Endothelial cell of umbilical vein (primary cell): Measurements from ENCODE around the gene YDJC. TPM values are rescaled to one million over a fixed set of nuclear protein-coding genes. Genes with fewer than 3 reads are reported as not detected.
A peak's percentile ranks its signal among the peaks of the same experiment; 100 is the strongest.

Experiments used
- BruUV-seq: library from RNA; stranded (reverse); fragments of 400-500 nt; replicated peaks from 2 replicates; lab custom pipeline; 2021; lab: Mats Ljungman, UMichigan
- CTCF ChIA-PET: fragments of 300-600, 350-600 bp; sonication (Branson Sonifier 250); formaldehyde crosslinking; loops from one replicate; lab custom pipeline; 2021; ENCODE audit warnings: antibody characterized with exemption, inconsistent platforms; lab: Charles Lee
- POLR2A ChIA-PET: fragments of 300-600, 350-600 bp; sonication (Branson Sonifier 250); formaldehyde crosslinking; loops from one replicate; lab custom pipeline; 2021; ENCODE audit warnings: antibody characterized with exemption, inconsistent platforms; lab: Charles Lee
- DNase-seq: peaks from one replicate; pipeline ENCODE4 v3.0.0-alpha.2; 2011; ENCODE audit warnings: low read depth, low spot score
- FAIRE-seq: peaks from 2 replicates; lab custom pipeline; 2011; peaks lifted over from hg19 to GRCh38; lab: Jason Lieb, UNC
- H2AFZ ChIP-seq: 2 replicates; pipeline ENCODE4 v1.6.0; 2012; ENCODE audit warnings: low read depth, low read length, control low read depth, inconsistent platforms
- H3K27ac ChIP-seq: 2 replicates; pipeline ENCODE4 v1.5.1; 2011; ENCODE audit warnings: low read depth, mild to moderate bottlenecking, control low read depth, low read length, moderate library complexity; ENCODE audit not compliant: insufficient read depth
- H3K27me3 ChIP-seq, 2 experiments: 2 replicates each; pipeline versions ENCODE4 v1.6.0 to v1.6.1; 2011; ENCODE audit warnings: low read length in 2 of 2, mixed read lengths in 1 of 2; ENCODE audit not compliant: control insufficient read depth in 2 of 2, insufficient read depth in 2 of 2
- H3K36me3 ChIP-seq, 2 experiments: 2 replicates in 1 of 2; 3 replicates in 1 of 2; pipeline ENCODE4 v1.5.1; 2011; ENCODE audit warnings: low read length in 2 of 2, mild to moderate bottlenecking in 1 of 2, moderate library complexity in 1 of 2; ENCODE audit not compliant: control insufficient read depth in 2 of 2, insufficient read depth in 2 of 2; ENCODE audit errors: extremely low read depth in 1 of 2
- H3K4me1 ChIP-seq: 3 replicates; pipeline ENCODE4 v1.5.1; 2011; ENCODE audit warnings: mild to moderate bottlenecking, low read length; ENCODE audit not compliant: control insufficient read depth, insufficient read depth; ENCODE audit errors: extremely low read depth
- H3K4me2 ChIP-seq: 2 replicates; pipeline ENCODE4 v1.6.1; 2011; ENCODE audit warnings: low read length, control low read depth, mixed read lengths; ENCODE audit not compliant: insufficient read depth
- H3K4me3 ChIP-seq, 3 experiments: fragments of 200-600 bp in 1 of 3; sonication (generic), shearing (Covaris generic) in 1 of 3; replicated peaks in 1 of 3; 2 replicates each; pipeline ENCODE4 v1.5.1; 2011 to 2016; ENCODE audit warnings: control low read depth in 3 of 3, low read length in 3 of 3, mild to moderate bottlenecking in 2 of 3, inconsistent platforms in 1 of 3, low read depth in 1 of 3, moderate library complexity in 1 of 3; ENCODE audit not compliant: insufficient read depth in 1 of 3
- H3K79me2 ChIP-seq: 2 replicates; pipeline ENCODE4 v1.6.0; 2012; ENCODE audit warnings: low read length, inconsistent platforms; ENCODE audit not compliant: control insufficient read depth, insufficient read depth
- H3K9ac ChIP-seq: replicated peaks from 2 replicates; pipeline ENCODE3; 2011; ENCODE audit warnings: low read length, control low read depth; ENCODE audit not compliant: insufficient read depth; ENCODE audit errors: extremely low read depth
- H3K9me1 ChIP-seq: replicated peaks from 3 replicates; pipeline ENCODE4 v1.6.0; 2011; ENCODE audit warnings: mild to moderate bottlenecking, low read length; ENCODE audit not compliant: control insufficient read depth, insufficient read depth; ENCODE audit errors: extremely low read depth
- H3K9me3 ChIP-seq: replicated peaks from 2 replicates; pipeline ENCODE4 v1.5.1; 2012; ENCODE audit warnings: low read length, inconsistent platforms; ENCODE audit not compliant: control insufficient read depth, insufficient read depth
- H4K20me1 ChIP-seq: replicated peaks from 2 replicates; pipeline ENCODE3; 2011; ENCODE audit warnings: mild to moderate bottlenecking, low read length; ENCODE audit not compliant: control insufficient read depth, insufficient read depth; ENCODE audit errors: extremely low read depth
- CTCF ChIP-seq, 2 donors: IDR thresholded peaks; 1 replicate in 1 of 2; 2 replicates in 1 of 2; pipeline ENCODE4 v1.5.1; 2011; ENCODE audit warnings: low read length in 2 of 2, mild to moderate bottlenecking in 2 of 2, moderate library complexity in 2 of 2, control low read depth in 1 of 2, inconsistent platforms in 1 of 2, low read depth in 1 of 2; ENCODE audit not compliant: insufficient read depth in 1 of 2; ENCODE audit errors: extremely low read depth in 1 of 2
- EZH2 ChIP-seq: IDR thresholded peaks from 2 replicates; pipeline ENCODE4 v1.6.1; 2012; ENCODE audit warnings: borderline replicate concordance, low read depth, mild to moderate bottlenecking, moderate library complexity, low read length, inconsistent platforms; ENCODE audit not compliant: severe bottlenecking
- FOS ChIP-seq: IDR thresholded peaks from 2 replicates; pipeline ENCODE4 v1.6.1; 2011; ENCODE audit warnings: mild to moderate bottlenecking, low read length, moderate library complexity, borderline replicate concordance; ENCODE audit not compliant: insufficient read depth
- GATA2 ChIP-seq: IDR thresholded peaks from 2 replicates; pipeline ENCODE4 v1.7.0; 2011; ENCODE audit warnings: low read depth, mild to moderate bottlenecking, moderate library complexity, mixed read lengths, low read length; ENCODE audit not compliant: insufficient read length, insufficient read depth
- JUN ChIP-seq: IDR thresholded peaks from 2 replicates; pipeline ENCODE4 v1.6.1; 2011; ENCODE audit warnings: borderline replicate concordance, low read depth; ENCODE audit not compliant: insufficient read length, insufficient read depth
- MAX ChIP-seq: IDR thresholded peaks from 2 replicates; pipeline ENCODE4 v1.6.1; 2011; ENCODE audit not compliant: insufficient read depth, insufficient read length
- MYC ChIP-seq: IDR thresholded peaks from one replicate; pipeline ENCODE4 v1.6.1; 2011; ENCODE audit warnings: mild to moderate bottlenecking, low read depth, low read length
- POLR2A ChIP-seq: IDR thresholded peaks from 2 replicates; pipeline ENCODE4 v1.6.1; 2012; ENCODE audit warnings: low read depth, mild to moderate bottlenecking, control low read depth, low read length
- POLR2AphosphoS5 ChIP-seq: IDR thresholded peaks from 2 replicates; pipeline ENCODE4 v1.6.1; 2012; ENCODE audit warnings: low read depth, mild to moderate bottlenecking, control low read depth, low read length, moderate library complexity; ENCODE audit not compliant: insufficient read depth
- dilution Hi-C: fragments of 300-500 bp; cut with MboI; formaldehyde crosslinking; loops from one replicate; pipeline ENCODE4 v1.15.0; 2019; ENCODE audit warnings: low sequenced_read_pairs; ENCODE audit not compliant: extremely low pct_ligation_motif_present
- intact Hi-C: fragments of 100-400 bp; cut with micrococcal nuclease; formaldehyde crosslinking; loops from one replicate; pipeline ENCODE4 v1.10.0; 2022
- polyA plus RNA-seq, 4 experiments: library from polyadenylated mRNA; depleted of rRNA in 3 of 4; stranded (reverse) in 3 of 4; unstranded in 1 of 4; fragments of >200 nt; gene quantifications; 2 replicates each; pipeline versions ENCODE4 v1.2.1 to v1.2.3, GENCODE V29; 2011 to 2012; ENCODE audit warnings: missing spikeins in 1 of 4
- total RNA-seq: library from RNA; stranded (reverse); gene quantifications from 2 replicates; pipeline ENCODE4 v1.2.3, GENCODE V29; 2021

Gene YDJC
- total and polyA plus RNA-seq, 2 donors (not counting 3 experiments of a cell fraction or from before 2014, with no cell fraction given), result 27.2 to 29.9 TPM

GRCh38 chr22:21657020-21657359 is 27.2 kb upstream of the YDJC start:
- intact Hi-C loops, result loop anchor here (10.0 kb wide), 1 partner anchor 158 kb away; no protein-coding TSS in a partner anchor

GRCh38 chr22:21652547-21653545 is 23.0 kb upstream of the YDJC start:
- TSS peak; percentile 33 for BruUV-seq
- FAIRE-seq, result no peak

More at GRCh38 chr22:21657020-21657359, 27.2 kb upstream of the YDJC start:
- Histone ChIP-seq H4K20me1 (no peaks in the 10 kb centered on the region), H2AFZ (peak overlapping the region; percentile 26), H3K27ac (no peak overlapping the region), H3K9me3 (no peaks in the 10 kb centered on the region), H3K4me3 (peak overlapping the region in 1 of 3 experiments; percentile 45), H3K9ac (no peak overlapping the region), H3K9me1 (no peaks in the 10 kb centered on the region), H3K27me3 (peaks cover 0 to 2% of the 10 kb centered on the region in 2 experiments), H3K4me1 (peaks cover 10% of the 10 kb centered on the region), H3K4me2 (peak overlapping the region; percentile 33), H3K36me3 (peaks cover 0 to 5% of the 10 kb centered on the region in 2 experiments), H3K79me2 (peaks cover 17% of the 10 kb centered on the region)
- ChIA-PET POLR2A (no interaction called here), CTCF (interaction anchor here (1.0 to 1.4 kb wide), 3 partner anchors 10 to 14 kb away, joined by 4 to 7 read pairs (median 5); no protein-coding TSS in a partner anchor)
- no TSS peak for BruUV-seq
- dilution Hi-C loops, result no loop called here
- no peak for DNase-seq
- FAIRE-seq, result no peak
- TF ChIP-seq MYC (no peak), GATA2 (no peak), JUN (no peak), POLR2AphosphoS5 (no peak), FOS (no peak)

More at GRCh38 chr22:21652547-21653545, 23.0 kb upstream of the YDJC start:
- H4K20me1 ChIP-seq, result no peaks in the 10 kb centered on the region
- peak overlapping the region; percentile 90 for H2AFZ ChIP-seq
- H3K36me3 ChIP-seq, result peaks cover 0 to 5% of the 10 kb centered on the region in 2 experiments
- H3K4me2 ChIP-seq, result peak overlapping the region; percentile 93
- no peak for DNase-seq
- dilution Hi-C loops, result no loop called here
- intact Hi-C loops, result loop anchor here (10.0 kb wide), 1 partner anchor 162 kb away; no protein-coding TSS in a partner anchor
- no peak for TF ChIP-seq FOS
- no peak for TF ChIP-seq CTCF (IDR thresholded peaks at IDR 0.05; ENCODE audit: extremely low read depth in 1 of 2, insufficient read depth in 1 of 2, low read depth in 1 of 2, low read length in 2 of 2)
- TF ChIP-seq POLR2A, result no peak
- no peak for TF ChIP-seq POLR2AphosphoS5
- no peak for TF ChIP-seq EZH2
- no peak for TF ChIP-seq MAX
- TF ChIP-seq JUN, result no peak
- no peak for TF ChIP-seq GATA2
- TF ChIP-seq MYC, result no peak
- H3K4me1 ChIP-seq, result peaks cover 17% of the 10 kb centered on the region
- H3K4me3 ChIP-seq, result peak overlapping the region; percentile 64 to 85 (median 66)
- no peaks in the 10 kb centered on the region for H3K27me3 ChIP-seq
- H3K9me3 ChIP-seq, result no peaks in the 10 kb centered on the region
- POLR2A ChIA-PET, result no interaction called here
- H3K9me1 ChIP-seq, result no peaks in the 10 kb centered on the region
- CTCF ChIA-PET, result interaction anchor here (1.3 to 3.2 kb wide), 2 partner anchors 10 to 11 kb away, joined by 4 to 16 read pairs; no protein-coding TSS in a partner anchor
- peak overlapping the region; percentile 78 for H3K9ac ChIP-seq
- H3K27ac ChIP-seq, result peak overlapping the region; percentile 61
- H3K79me2 ChIP-seq, result peaks cover 17% of the 10 kb centered on the region
